Activated CD4-positive, alpha-beta memory T cell treated with anti-CD3 and anti-CD28 coated beads, Interleukin-2, amount 10 ng/mL, durations not matched to agents 7 days and 5 days (primary cell): ENCODE results near the gene CHMP4B. TPM values are rescaled to one million over a fixed set of nuclear protein-coding genes. Genes with fewer than 3 reads are reported as not detected.
"Not testable (repeated sequence)": the region's sequence is repeated elsewhere in the genome, so short reads cannot be mapped to it uniquely, and the experiment has no call there.

Experiments used
- CTCF ChIA-PET: fragments of 350-600 bp; sonication (Branson Sonifier 250); formaldehyde crosslinking; loops from one replicate; lab custom pipeline; 2021; ENCODE audit warnings: antibody characterized with exemption, inconsistent platforms; lab: Charles Lee
- POLR2A ChIA-PET: fragments of 350-600 bp; sonication (Branson Sonifier 250); formaldehyde crosslinking; loops from one replicate; lab custom pipeline; 2021; ENCODE audit warnings: antibody characterized with exemption; lab: Charles Lee
- DNase-seq: peaks from one replicate; pipeline ENCODE4 v3.0.0-alpha.2; 2020
- H3K27ac Mint-ChIP-seq: one replicate; pipeline ENCODE4 v1.8.0; 2021; ENCODE audit warnings: mild to moderate bottlenecking, mixed read lengths
- H3K27me3 Mint-ChIP-seq: one replicate; pipeline ENCODE4 v1.8.0; 2021; ENCODE audit warnings: mixed read lengths
- H3K36me3 Mint-ChIP-seq: one replicate; pipeline ENCODE4 v1.8.0; 2021; ENCODE audit warnings: low read depth, mixed read lengths
- H3K4me1 Mint-ChIP-seq: one replicate; pipeline ENCODE4 v1.8.0; 2021; ENCODE audit warnings: mixed read lengths
- H3K4me3 Mint-ChIP-seq: one replicate; pipeline ENCODE4 v1.8.0; 2021; ENCODE audit warnings: mild to moderate bottlenecking, mixed read lengths
- H3K9me3 Mint-ChIP-seq: one replicate; pipeline ENCODE4 v1.8.0; 2021; ENCODE audit warnings: mixed read lengths
- total RNA-seq, 2 experiments: library from RNA; stranded (reverse); gene quantifications; one replicate each; pipeline ENCODE4 v1.2.3, GENCODE V29; 2021

CHMP4B gene
- total RNA-seq, 2 experiments from 2014 or later = 86.7 to 86.9 TPM

- POLR2A ChIA-PET = interaction anchor here (2.4 kb wide), 1 partner anchor 20 kb away, joined by 10 read pairs; the partner anchor contains the start of gene CHMP4B
- Mint-ChIP-seq H3K4me1 (peaks cover 37% of the 10 kb centered on the region), H3K4me3 (no peak overlapping the region), H3K27ac (no peak overlapping the region), H3K27me3 (no peaks in the 10 kb centered on the region), H3K36me3 (peaks cover 7% of the 10 kb centered on the region), H3K9me3 (no peaks in the 10 kb centered on the region)
- CTCF ChIA-PET = interaction anchor here (0.6 to 4.1 kb wide), 27 partner anchors 9 to 328 kb away, joined by 3 to 33 read pairs (median 5); partner anchors contain the start of genes CHMP4B and EIF2S2
- DNase-seq = no peak
Observed at GRCh38 chr20:33791540-33791939, 19.6 kb upstream of the CHMP4B start.

GRCh38 chr20:33791959-33792597 is 19.1 kb upstream of the CHMP4B start:
- peak; percentile 55 for DNase-seq
- Mint-ChIP-seq H3K4me1 (peaks cover 32% of the 10 kb centered on the region), H3K27ac (no peak overlapping the region), H3K9me3 (no peaks in the 10 kb centered on the region), H3K4me3 (no peak overlapping the region), H3K27me3 (no peaks in the 10 kb centered on the region), H3K36me3 (peaks cover 7% of the 10 kb centered on the region)
- CTCF ChIA-PET = interaction anchor here (0.6 to 4.1 kb wide), 32 partner anchors 9 to 570 kb away, joined by 3 to 33 read pairs (median 4); partner anchors contain the start of genes CHMP4B and EIF2S2
- POLR2A ChIA-PET = interaction anchor here (2.4 kb wide), 1 partner anchor 19 kb away, joined by 10 read pairs; the partner anchor contains the start of gene CHMP4B

- not testable (repeated sequence) for H3K27ac Mint-ChIP-seq, H3K27me3 Mint-ChIP-seq, DNase-seq, H3K36me3 Mint-ChIP-seq, H3K4me3 Mint-ChIP-seq, H3K9me3 Mint-ChIP-seq
- ChIA-PET POLR2A (interaction anchor here (2.4 kb wide), 1 partner anchor 19 kb away, joined by 10 read pairs; the partner anchor contains the start of gene CHMP4B), CTCF (interaction anchor here (0.6 to 4.1 kb wide), 28 partner anchors 9 to 571 kb away, joined by 3 to 33 read pairs (median 4); partner anchors contain the start of genes CHMP4B and EIF2S2)
- H3K4me1 Mint-ChIP-seq = peaks cover 27% of the 10 kb centered on the region
Observed at GRCh38 chr20:33792598-33792989, 18.6 kb upstream of the CHMP4B start.

- Mint-ChIP-seq H3K27me3 (no peaks in the 10 kb centered on the region), H3K36me3 (peaks cover 7% of the 10 kb centered on the region), H3K27ac (no peak overlapping the region), H3K4me3 (no peak overlapping the region), H3K9me3 (no peaks in the 10 kb centered on the region), H3K4me1 (peaks cover 23% of the 10 kb centered on the region)
- ChIA-PET POLR2A (interaction anchor here (1.2 to 2.4 kb wide), 2 partner anchors 18 to 60 kb away, joined by 4 to 10 read pairs; partner anchors contain the start of gene CHMP4B), CTCF (interaction anchor here (0.6 to 4.1 kb wide), 21 partner anchors 8 to 572 kb away, joined by 3 to 33 read pairs (median 6); partner anchors contain the start of gene CHMP4B)
- DNase-seq = no peak
Observed at GRCh38 chr20:33793011-33793931, 17.9 kb upstream of the CHMP4B start.

- H3K4me3 Mint-ChIP-seq = no peak overlapping the region
- peaks cover 16% of the 10 kb centered on the region for H3K4me1 Mint-ChIP-seq
- no peaks in the 10 kb centered on the region for H3K36me3 Mint-ChIP-seq
- POLR2A ChIA-PET = no interaction called here
- CTCF ChIA-PET = no interaction called here
- H3K9me3 Mint-ChIP-seq = no peaks in the 10 kb centered on the region
- no peak for DNase-seq
- H3K27me3 Mint-ChIP-seq = no peaks in the 10 kb centered on the region
- H3K27ac Mint-ChIP-seq = no peak overlapping the region
Observed at GRCh38 chr20:33796263-33796906, 14.8 kb upstream of the CHMP4B start.

GRCh38 chr20:33796907-33797544 is 14.1 kb upstream of the CHMP4B start:
- Mint-ChIP-seq H3K27me3 (no peaks in the 10 kb centered on the region), H3K36me3 (no peaks in the 10 kb centered on the region), H3K9me3 (no peaks in the 10 kb centered on the region), H3K4me1 (peaks cover 15% of the 10 kb centered on the region), H3K27ac (no peak overlapping the region), H3K4me3 (no peak overlapping the region)
- CTCF ChIA-PET = interaction anchor here (1.4 kb wide), 1 partner anchor 13 kb away, joined by 4 read pairs; no protein-coding TSS in a partner anchor
- POLR2A ChIA-PET = no interaction called here
- no peak for DNase-seq

GRCh38 chr20:33798444-33798843 is 12.7 kb upstream of the CHMP4B start:
- ChIA-PET CTCF (interaction anchor here (1.0 to 1.4 kb wide), 2 partner anchors 12 to 116 kb away, joined by 3 to 4 read pairs; no protein-coding TSS in a partner anchor), POLR2A (no interaction called here)
- H3K27me3 Mint-ChIP-seq = no peaks in the 10 kb centered on the region
- peaks cover 3% of the 10 kb centered on the region for H3K4me1 Mint-ChIP-seq
- H3K36me3 Mint-ChIP-seq = no peaks in the 10 kb centered on the region
- H3K4me3 Mint-ChIP-seq = no peak overlapping the region
- H3K9me3 Mint-ChIP-seq = no peaks in the 10 kb centered on the region
- no peak for DNase-seq
- no peak overlapping the region for H3K27ac Mint-ChIP-seq

GRCh38 chr20:33803921-33804337 is 7.2 kb upstream of the CHMP4B start:
- POLR2A ChIA-PET = interaction anchor here (1.0 kb wide), 1 partner anchor 308 kb away, joined by 3 read pairs; the partner anchor contains the start of gene EIF2S2

GRCh38 chr20:33808388-33808787 is 2.8 kb upstream of the CHMP4B start:
- Mint-ChIP-seq H3K27me3 (peaks cover 7% of the 10 kb centered on the region), H3K36me3 (peaks cover 16% of the 10 kb centered on the region), H3K27ac (no peak overlapping the region), H3K4me1 (peaks cover 17% of the 10 kb centered on the region), H3K4me3 (no peak overlapping the region), H3K9me3 (no peaks in the 10 kb centered on the region)
- no peak for DNase-seq
- POLR2A ChIA-PET = no interaction called here
- CTCF ChIA-PET = interaction anchor here (0.7 to 2.1 kb wide), 2 partner anchors 16 to 122 kb away, joined by 3 to 7 read pairs; no protein-coding TSS in a partner anchor

More at GRCh38 chr20:33803921-33804337, 7.2 kb upstream of the CHMP4B start:
- H3K4me3 Mint-ChIP-seq = no peak overlapping the region
- H3K27ac Mint-ChIP-seq = no peak overlapping the region
- CTCF ChIA-PET = interaction anchor here (1.0 kb wide), 1 partner anchor 11 kb away, joined by 3 read pairs; no protein-coding TSS in a partner anchor
- H3K4me1 Mint-ChIP-seq = no peaks in the 10 kb centered on the region
- H3K27me3 Mint-ChIP-seq = peaks cover 7% of the 10 kb centered on the region
- DNase-seq = no peak
- H3K36me3 Mint-ChIP-seq = no peaks in the 10 kb centered on the region
- no peaks in the 10 kb centered on the region for H3K9me3 Mint-ChIP-seq

- Mint-ChIP-seq H3K4me3 (no peak overlapping the region), H3K27me3 (peaks cover 2% of the 10 kb centered on the region), H3K9me3 (no peaks in the 10 kb centered on the region), H3K4me1 (peaks cover 31% of the 10 kb centered on the region), H3K36me3 (peaks cover 29% of the 10 kb centered on the region), H3K27ac (no peak overlapping the region)
- CTCF ChIA-PET = interaction anchor here (1.1 to 3.5 kb wide), 2 partner anchors 12 to 17 kb away, joined by 4 to 33 read pairs; no protein-coding TSS in a partner anchor
- no peak for DNase-seq
- POLR2A ChIA-PET = interaction anchor here (1.1 to 3.9 kb wide), 9 partner anchors 10 to 302 kb away, joined by 3 to 25 read pairs (median 8); partner anchors contain the start of genes EIF2S2 and ZNF341
Observed at GRCh38 chr20:33810259-33810658, 889 bp upstream of the CHMP4B start.

GRCh38 chr20:33811776-33812151 is 616 bp downstream of the CHMP4B start:
- H3K27me3 Mint-ChIP-seq = no peaks in the 10 kb centered on the region
- peaks cover 33% of the 10 kb centered on the region for H3K4me1 Mint-ChIP-seq

More at GRCh38 chr20:33811776-33812151, 616 bp downstream of the CHMP4B start:
- Mint-ChIP-seq H3K4me3 (peak overlapping the region; percentile 96), H3K36me3 (peaks cover 41% of the 10 kb centered on the region), H3K27ac (peak overlapping the region; percentile 78), H3K9me3 (no peaks in the 10 kb centered on the region)
- ChIA-PET POLR2A (interaction anchor here (0.6 to 3.9 kb wide), 23 partner anchors 9 to 322 kb away, joined by 3 to 25 read pairs (median 4); partner anchors contain the start of genes ACTL10, CBFA2T2, EIF2S2 and RALY), CTCF (interaction anchor here (1.1 to 3.5 kb wide), 4 partner anchors 18 to 103 kb away, joined by 3 to 33 read pairs (median 6); no protein-coding TSS in a partner anchor)
- no peak for DNase-seq
